22Rv1 (cell line): ENCODE data around the gene EEA1.

Source experiments
- ZFX ChIP-seq: fragments of 450-650 bp; IDR thresholded peaks from 2 replicates; pipeline ENCODE4 v1.6.1; 2017; ENCODE audit warnings: antibody characterized with exemption, borderline replicate concordance
- TF ChIP-seq, protein P1 (sequence below): fragments of 450-650 bp; IDR thresholded peaks from 2 replicates; pipeline ENCODE4 v1.5.1; 2017; ENCODE audit warnings: mild to moderate bottlenecking

DNA sequence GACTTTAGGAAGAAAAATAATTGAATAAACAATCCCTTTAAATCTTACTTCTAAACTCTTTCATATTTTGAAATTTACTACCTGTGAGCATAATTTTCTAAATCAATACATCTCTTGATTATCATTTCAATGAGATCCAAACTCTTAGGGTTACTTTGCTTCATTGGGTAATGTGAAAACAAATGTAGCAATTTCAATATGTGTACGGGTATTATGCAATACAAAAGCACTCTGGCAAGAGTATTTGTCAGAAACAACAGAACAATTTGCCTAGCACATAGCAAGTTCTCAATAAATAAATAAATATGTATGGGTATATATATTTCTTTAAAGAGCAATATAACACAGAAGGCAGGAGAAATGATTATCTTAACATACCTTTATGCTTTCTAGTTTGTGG lies 149.2 kb downstream of the EEA1 start:
- TF ChIP-seq, protein P1, sequence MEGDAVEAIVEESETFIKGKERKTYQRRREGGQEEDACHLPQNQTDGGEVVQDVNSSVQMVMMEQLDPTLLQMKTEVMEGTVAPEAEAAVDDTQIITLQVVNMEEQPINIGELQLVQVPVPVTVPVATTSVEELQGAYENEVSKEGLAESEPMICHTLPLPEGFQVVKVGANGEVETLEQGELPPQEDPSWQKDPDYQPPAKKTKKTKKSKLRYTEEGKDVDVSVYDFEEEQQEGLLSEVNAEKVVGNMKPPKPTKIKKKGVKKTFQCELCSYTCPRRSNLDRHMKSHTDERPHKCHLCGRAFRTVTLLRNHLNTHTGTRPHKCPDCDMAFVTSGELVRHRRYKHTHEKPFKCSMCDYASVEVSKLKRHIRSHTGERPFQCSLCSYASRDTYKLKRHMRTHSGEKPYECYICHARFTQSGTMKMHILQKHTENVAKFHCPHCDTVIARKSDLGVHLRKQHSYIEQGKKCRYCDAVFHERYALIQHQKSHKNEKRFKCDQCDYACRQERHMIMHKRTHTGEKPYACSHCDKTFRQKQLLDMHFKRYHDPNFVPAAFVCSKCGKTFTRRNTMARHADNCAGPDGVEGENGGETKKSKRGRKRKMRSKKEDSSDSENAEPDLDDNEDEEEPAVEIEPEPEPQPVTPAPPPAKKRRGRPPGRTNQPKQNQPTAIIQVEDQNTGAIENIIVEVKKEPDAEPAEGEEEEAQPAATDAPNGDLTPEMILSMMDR = no peak
- TF ChIP-seq ZFX = no peak
